NT2/D1 (cell line): ENCODE results near the gene TICRR.

Source experiments
- SUZ12 ChIP-seq: IDR thresholded peaks from 2 replicates; pipeline ENCODE4 v1.6.1; 2011; ENCODE audit not compliant: insufficient read length, insufficient read depth; ENCODE audit errors: extremely low read depth
- YY1 ChIP-seq: IDR thresholded peaks from 2 replicates; pipeline ENCODE4 v1.6.1; 2011; ENCODE audit not compliant: insufficient read length, insufficient read depth
- ZNF274 ChIP-seq: IDR thresholded peaks from 2 replicates; pipeline ENCODE4 v1.6.1; 2011; ENCODE audit warnings: mild to moderate bottlenecking, low read depth, low read length

GRCh38 chr15:89621547-89621946 lies 46.3 kb downstream of the TICRR start:
- TF ChIP-seq ZNF274 (no peak), YY1 (no peak), SUZ12 (no peak)
